ENCODE data around the gene RER1. TPM values are rescaled to one million over a fixed set of nuclear protein-coding genes. Genes with fewer than 3 reads are reported as not detected.

RER1 gene, protein sequence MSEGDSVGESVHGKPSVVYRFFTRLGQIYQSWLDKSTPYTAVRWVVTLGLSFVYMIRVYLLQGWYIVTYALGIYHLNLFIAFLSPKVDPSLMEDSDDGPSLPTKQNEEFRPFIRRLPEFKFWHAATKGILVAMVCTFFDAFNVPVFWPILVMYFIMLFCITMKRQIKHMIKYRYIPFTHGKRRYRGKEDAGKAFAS
- total RNA-seq: 100 to 1,000 TPM; 161 to 176 TPM

DNA sequence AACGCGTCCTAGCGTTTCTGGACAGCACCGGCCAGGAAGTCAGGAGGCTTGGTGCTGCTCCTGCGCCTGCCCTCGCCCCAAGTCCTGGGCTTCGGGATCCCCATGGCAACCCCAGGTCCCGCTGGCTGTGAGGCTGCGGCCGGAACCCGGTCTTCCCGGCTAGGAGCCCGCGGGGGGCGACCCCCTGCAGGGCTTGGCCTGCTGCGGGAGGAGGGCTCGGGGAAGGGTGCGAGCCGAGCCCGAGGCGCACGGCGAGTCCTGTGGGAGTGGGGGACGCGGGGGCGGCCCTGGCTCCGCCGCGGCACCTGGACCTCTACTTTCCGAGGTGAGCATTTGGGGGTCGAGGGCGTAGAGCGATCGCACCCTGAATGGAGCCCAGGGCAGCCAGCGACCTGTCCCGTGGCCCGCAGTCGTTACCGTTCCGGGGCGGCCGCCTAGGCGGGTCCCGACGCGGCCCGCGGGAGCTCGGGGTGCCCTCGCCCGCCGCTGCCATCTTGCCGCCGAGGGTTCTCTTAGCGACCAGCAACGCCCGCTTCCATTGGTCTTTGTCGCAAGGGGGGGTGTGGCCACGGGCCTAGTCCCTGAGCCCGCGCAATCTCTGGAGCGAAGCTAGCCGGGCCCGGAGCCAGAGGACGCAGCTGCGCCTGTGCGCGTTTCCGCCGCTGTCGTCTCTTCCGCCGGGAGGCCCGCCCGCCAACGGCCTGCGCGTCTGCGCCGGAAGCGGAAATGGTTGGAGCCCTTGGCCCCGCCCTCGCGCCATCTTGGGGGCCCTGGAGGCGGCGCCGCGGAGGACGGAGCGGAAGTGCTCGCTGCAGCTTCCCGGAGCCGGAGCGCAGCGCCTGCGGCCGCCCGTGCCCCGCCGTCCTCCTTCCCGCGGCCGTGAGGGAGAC is at the start of gene RER1, which contains the start of gene MORN1:
RER1 (plus strand) TSS at position 801 of the 890 bp plus-strand sequence. CDS start 3,950 bp downstream, outside the sequence.
MORN1 (minus strand) TSS at position 514 of the 890 bp plus-strand sequence; CDS start at position 493, 21 bp downstream.
- Mint-ChIP-seq H3K4me1 (peaks cover 33% of the 10 kb centered on the region), H3K36me3 (peaks cover 13% of the 10 kb centered on the region), H3K4me3 (peak within 1 kb of the TSS; percentile 89), H3K9me3 (no peaks in the 10 kb centered on the region), H3K27me3 (no peaks in the 10 kb centered on the region), H3K27ac (peak within 1 kb of the TSS; percentile 80)
- peak; percentile 100 for DNase-seq

DNA sequence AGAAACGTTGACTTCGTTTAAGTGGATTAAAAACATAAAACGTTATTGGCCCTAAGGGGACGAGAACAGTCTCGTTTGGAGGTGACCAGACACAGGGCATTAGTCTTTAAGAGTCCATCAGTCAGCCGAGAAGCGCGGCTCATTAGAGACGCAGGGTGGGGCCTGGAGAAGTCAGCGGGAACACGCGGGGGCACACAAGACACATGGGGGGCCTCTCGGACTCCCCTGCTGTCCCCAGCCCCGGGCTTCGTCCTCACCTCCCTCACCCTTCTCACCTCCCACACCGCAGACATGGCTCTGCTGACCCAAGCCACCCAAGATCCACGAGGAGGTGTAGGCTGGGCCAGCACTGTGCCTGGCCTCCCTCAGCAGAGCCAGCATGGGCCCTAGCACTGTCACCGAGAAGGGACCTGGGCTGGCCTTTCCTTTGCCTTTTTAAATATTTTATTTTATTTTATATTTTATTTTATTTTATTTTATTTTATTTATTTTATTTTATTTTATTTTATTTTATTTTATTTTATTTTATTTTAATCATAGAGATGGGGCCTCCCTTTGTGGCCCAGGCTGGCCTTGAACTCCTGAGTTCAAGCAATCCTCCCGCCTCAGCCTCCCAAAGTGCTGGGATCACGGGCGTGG is 49.1 kb upstream of the RER1 start:
- Mint-ChIP-seq H3K4me3 (no peak overlapping the region), H3K27ac (no peak overlapping the region), H3K4me1 (no peaks in the 10 kb centered on the region), H3K27me3 (no peaks in the 10 kb centered on the region), H3K36me3 (no peaks in the 10 kb centered on the region), H3K9me3 (no peaks in the 10 kb centered on the region)
- DNase-seq: no peak

DNA sequence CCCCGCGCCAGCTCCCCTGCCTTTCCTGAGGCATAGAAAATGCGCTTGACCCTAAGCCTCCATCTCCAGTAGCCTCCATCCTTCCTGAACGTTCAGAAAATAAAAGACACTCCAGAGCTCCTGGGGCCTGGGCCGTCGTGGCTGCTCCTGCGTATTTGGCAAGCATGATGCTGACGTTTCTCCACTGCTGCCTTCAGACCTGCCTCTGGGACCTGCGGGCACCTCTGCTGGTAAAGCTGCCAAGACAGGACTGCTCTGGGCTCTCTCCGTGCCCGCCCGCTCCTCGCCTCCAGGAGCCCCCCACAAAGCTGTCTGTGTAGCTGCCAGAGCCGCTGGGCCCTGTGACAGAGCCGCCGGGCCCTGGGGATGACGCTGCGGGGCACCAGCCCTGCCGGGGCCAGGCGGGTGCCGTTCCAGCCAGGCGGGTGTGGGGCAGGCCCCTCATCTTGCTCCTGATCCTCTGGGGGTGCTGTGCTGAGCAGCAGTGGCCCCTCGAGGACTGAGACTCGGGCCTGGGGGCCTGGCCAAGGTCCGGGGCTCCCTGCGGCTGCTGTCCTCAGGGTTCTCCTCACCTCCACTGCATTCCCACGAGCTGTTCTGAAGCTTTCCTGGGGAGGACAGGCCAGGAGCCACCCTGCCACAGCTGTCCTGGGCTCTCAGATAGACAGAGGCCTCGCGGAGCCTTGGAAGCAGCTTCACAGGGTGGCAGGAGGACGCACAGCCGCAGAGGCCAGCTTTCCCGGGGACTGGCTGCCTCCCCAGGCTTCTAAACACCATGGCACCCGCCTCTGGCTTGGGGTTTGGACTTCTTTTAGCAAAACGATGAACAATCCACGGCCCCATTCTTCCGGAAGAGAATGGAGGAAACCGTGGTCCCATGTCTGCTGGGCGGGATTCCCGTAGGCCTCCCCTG is 48.4 kb upstream of the RER1 start:
- Mint-ChIP-seq H3K9me3 (no peaks in the 10 kb centered on the region), H3K4me3 (no peak overlapping the region), H3K36me3 (no peaks in the 10 kb centered on the region), H3K4me1 (no peaks in the 10 kb centered on the region), H3K27ac (no peak overlapping the region), H3K27me3 (no peaks in the 10 kb centered on the region)
- DNase-seq: no peak

DNA sequence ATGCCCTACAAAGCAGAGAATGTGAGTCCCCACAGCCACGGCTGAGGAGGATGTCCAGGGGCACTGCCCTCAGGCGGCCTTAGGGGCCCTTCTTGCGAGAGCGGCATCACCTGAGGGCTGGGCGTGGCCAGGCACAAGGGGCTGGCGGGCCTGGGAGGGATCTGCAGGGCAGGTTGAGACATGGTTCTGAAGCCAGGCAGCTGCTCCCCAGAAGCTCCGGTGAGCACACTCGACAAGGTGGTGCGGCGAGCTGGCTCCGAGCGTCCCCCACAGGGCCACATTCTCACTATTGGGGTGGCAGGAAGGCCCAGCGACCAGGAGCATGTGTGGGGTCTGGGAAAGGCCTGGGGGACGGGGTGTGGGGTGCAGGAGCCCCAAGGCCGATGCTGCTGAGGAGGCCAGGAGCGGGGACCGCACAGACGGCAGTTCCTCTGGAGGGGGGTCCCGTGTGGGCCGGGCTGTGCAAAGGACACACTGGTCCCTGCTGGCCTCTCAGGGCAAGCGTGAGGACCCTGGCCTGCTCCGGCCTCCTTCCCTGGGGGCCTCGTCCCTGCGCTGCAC is 47.4 kb upstream of the RER1 start:
- Mint-ChIP-seq H3K4me1 (no peaks in the 10 kb centered on the region), H3K36me3 (no peaks in the 10 kb centered on the region), H3K9me3 (no peaks in the 10 kb centered on the region), H3K27ac (no peak overlapping the region), H3K27me3 (no peaks in the 10 kb centered on the region), H3K4me3 (no peak overlapping the region)
- DNase-seq: no peak

DNA sequence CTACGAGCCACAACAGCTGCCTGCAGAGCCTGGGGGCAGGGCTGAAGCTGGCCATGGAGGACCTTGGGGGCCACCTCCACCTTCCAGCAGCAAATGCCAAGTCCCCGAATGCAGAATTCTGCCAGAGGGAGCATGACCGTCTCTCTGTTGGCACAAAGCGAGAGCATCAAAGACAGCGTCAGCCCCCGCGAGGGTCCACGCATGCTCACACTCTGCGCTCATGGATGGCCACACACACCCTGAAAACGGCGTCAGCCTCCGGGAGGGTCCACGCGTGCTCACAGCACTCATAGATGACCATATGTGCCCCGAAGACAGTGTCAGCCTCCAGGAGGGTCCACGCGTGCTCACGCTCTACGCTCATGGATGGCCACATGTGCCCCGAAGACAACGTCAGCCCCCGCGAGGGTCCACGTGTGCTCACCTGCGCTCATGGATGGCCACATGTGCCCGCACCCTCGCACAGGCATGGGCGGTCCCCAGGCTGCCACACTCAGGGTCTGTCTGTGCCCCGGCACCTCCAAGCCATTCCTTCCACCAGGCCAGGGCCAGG is 46.8 kb upstream of the RER1 start:
- DNase-seq: no peak
- H3K4me3 Mint-ChIP-seq: no peak overlapping the region
- no peaks in the 10 kb centered on the region for H3K27me3 Mint-ChIP-seq
- no peak overlapping the region for H3K27ac Mint-ChIP-seq
- no peaks in the 10 kb centered on the region for H3K4me1 Mint-ChIP-seq
- no peaks in the 10 kb centered on the region for H3K9me3 Mint-ChIP-seq
- H3K36me3 Mint-ChIP-seq: no peaks in the 10 kb centered on the region

DNA sequence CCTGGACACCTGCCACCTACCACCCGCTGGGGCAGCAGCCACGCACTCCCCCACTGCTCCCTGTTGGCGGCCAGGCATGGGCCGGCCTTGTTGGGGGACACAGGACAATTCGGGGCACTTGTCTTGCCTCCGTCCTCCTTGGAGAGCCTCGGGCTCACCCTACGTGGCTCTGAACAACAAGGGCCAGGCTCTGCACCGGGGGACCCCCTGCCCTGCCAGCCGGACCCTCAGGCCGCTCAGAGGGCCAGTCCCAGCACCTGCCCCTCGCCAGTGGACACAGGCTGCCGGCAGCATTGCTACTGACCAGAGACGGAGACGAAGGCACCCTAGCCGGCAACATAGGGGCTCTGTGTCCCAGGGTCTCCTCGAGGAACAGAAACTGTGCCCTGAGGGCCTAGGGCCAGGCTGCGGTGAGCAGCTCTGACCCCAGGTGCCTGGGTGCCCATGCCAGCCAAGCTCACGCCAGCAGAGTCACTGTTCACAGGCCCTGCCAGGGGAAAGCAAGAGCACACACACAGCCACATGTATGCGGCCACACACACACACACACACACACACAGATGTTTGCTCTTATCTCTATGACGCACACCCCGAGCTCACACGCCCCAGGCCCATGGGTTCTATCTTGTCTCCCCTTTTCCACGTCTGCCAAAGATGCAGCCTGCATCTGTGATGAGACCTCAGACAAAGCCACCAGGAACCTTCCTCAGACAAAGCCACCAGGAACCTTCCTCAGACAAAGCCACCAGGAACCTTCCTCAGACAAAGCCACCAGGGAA is 46.2 kb upstream of the RER1 start:
- H3K27ac Mint-ChIP-seq: no peak overlapping the region
- no peak for DNase-seq
- H3K4me1 Mint-ChIP-seq: no peaks in the 10 kb centered on the region
- no peaks in the 10 kb centered on the region for H3K9me3 Mint-ChIP-seq
- no peaks in the 10 kb centered on the region for H3K27me3 Mint-ChIP-seq
- H3K4me3 Mint-ChIP-seq: no peak overlapping the region
- H3K36me3 Mint-ChIP-seq: no peaks in the 10 kb centered on the region

DNA sequence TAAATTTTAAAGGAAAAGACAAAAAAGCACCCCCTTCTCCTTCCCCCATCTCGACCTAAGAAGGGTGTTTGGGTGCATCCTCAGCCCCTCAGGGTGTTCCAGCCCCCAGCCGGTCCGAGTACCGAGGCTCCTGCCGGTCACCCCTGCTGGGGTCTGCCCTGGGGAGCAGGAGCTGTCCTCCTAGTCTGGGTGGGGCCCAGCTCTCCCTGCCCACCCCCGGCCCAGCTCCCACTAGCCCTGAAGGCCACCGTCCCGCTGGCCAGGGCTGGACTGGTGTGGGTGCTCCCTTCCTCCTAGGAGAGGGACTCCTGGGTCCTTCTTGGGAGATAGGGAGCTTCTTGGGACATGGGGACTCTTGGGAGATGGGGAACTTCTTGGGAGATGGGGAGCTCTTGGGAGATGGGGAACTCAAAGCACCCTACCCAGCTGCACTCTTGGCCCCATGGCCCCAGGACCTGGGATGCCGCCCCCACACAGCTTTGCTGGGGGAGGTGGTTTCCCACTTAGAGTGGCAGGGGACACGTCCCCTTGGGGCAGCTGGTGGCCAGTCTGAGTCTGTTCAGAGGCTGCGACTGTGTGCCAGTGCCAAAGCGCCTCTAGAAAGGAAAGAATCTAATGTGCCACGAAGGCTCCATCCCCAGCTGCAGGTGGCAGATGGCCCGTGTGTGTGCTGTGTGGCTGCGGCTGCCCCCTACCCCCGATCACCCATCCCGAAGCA is 44.8 kb upstream of the RER1 start:
- Mint-ChIP-seq H3K27me3 (no peaks in the 10 kb centered on the region), H3K4me1 (no peaks in the 10 kb centered on the region), H3K9me3 (no peaks in the 10 kb centered on the region), H3K27ac (no peak overlapping the region), H3K36me3 (no peaks in the 10 kb centered on the region), H3K4me3 (no peak overlapping the region)
- no peak for DNase-seq

DNA sequence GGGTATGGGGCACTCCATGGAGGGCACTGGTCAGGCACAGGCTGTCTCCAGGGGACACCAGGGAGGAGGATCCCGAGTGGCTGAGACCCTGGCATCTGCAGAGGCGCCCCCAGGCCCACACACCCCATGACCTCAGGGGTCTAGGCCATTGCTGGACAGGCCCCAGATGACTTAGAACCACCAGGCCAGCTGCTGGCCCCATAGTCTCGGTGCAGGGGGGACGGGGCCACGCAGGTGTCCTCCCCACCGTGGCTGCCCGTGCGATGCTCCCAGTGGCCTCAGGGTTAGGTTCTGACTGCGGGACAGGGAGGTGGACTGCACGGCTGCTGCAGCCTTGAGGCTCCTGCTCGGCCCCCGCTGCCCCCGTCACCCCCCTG is 44.2 kb upstream of the RER1 start:
- no peaks in the 10 kb centered on the region for H3K27me3 Mint-ChIP-seq
- H3K27ac Mint-ChIP-seq: no peak overlapping the region
- no peaks in the 10 kb centered on the region for H3K36me3 Mint-ChIP-seq
- H3K4me1 Mint-ChIP-seq: no peaks in the 10 kb centered on the region
- no peaks in the 10 kb centered on the region for H3K9me3 Mint-ChIP-seq
- H3K4me3 Mint-ChIP-seq: no peak overlapping the region
- no peak for DNase-seq

DNA sequence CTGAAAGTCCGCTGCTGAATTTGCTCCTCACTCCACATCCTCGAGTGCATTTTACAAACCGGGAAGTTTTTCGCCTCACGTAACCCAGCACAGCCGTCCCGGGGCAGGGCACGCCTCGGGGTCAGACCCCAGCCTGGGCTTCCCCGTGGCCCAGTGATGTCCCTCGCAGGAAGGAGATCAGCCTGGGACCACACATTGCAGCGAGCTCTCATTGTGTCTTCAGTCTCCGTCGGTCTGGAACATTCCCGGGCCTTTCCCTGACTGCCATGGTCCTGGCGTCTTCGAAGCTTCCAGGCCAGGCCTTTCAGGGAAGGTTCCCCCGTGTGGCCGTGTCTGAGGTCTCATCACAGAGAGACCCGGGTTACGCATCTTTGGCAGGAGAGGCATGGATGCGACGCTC is 43.7 kb upstream of the RER1 start:
- DNase-seq: no peak

DNA sequence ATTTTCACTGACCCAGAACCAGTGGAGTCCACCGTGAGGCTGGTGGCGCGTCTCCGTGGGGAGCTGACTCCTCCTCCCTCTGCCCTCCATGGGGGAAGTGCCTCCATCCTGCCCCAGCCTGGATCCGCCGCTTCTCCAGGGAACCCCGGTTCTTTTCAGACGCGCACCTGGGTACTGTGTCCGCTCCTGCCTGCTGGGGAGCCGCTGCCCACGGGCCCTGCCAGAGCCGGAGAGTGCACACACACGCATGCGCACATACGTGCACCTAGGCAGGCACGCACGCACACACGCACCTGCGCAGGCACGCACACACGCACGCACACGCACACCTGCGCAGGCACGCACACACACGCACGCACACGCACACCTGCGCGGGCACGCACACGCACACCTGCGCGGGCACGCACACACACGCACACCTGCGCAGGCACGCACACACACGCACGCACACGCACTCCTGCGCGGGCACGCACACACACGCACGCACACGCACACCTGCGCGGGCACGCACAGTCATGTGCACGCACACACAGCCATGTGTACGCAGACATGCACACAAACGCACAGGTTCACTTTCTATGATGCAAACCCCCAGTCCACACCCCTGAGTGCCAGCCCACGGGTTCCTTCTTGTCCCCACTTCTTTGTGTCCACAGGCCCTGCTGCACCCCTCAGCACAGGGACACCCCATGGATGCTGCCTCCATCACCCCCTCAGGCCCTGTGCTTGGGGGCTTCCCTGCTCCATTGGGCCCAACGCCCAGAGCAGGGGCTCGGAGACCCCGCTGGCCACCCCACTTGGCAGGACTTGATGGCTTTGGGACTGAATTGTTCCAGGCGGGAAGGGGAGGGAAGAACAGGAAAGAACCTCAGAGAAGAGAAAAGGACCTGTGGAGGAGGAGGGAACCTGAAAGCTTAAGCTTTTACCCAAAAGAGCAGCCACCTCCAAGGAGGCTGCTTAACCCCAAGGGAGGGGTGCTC is 43.0 kb upstream of the RER1 start:
- H3K4me1 Mint-ChIP-seq: no peaks in the 10 kb centered on the region
- no peak overlapping the region for H3K27ac Mint-ChIP-seq
- H3K27me3 Mint-ChIP-seq: no peaks in the 10 kb centered on the region
- H3K9me3 Mint-ChIP-seq: no peaks in the 10 kb centered on the region
- no peak for DNase-seq
- H3K4me3 Mint-ChIP-seq: no peak overlapping the region
- H3K36me3 Mint-ChIP-seq: no peaks in the 10 kb centered on the region

More for the DNA sequence above, 43.7 kb upstream of the RER1 start:
- H3K9me3 Mint-ChIP-seq: no peaks in the 10 kb centered on the region
- H3K27me3 Mint-ChIP-seq: no peaks in the 10 kb centered on the region
- no peaks in the 10 kb centered on the region for H3K36me3 Mint-ChIP-seq
- no peak overlapping the region for H3K4me3 Mint-ChIP-seq
- no peak overlapping the region for H3K27ac Mint-ChIP-seq
- no peaks in the 10 kb centered on the region for H3K4me1 Mint-ChIP-seq

DNA sequence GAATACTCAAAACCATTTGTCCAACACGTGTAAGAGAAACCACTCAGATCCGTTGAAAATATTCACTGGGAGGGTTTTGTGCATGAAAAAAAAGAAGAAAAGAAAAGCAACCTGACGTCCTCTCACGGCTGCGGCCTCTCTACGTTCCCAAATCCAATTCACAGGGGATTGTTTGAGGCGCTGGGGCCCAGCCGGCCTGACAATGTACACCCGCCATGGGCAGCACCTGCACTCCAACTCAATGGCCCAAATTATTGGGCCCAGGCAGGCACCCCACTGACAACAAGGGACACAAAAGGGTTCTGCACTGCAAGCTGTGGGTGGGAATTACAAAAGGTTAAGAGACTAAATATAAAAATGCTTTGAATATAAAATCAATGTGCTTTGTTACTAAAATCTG is 41.8 kb upstream of the RER1 start:
- no peak for DNase-seq
- Mint-ChIP-seq H3K4me1 (no peaks in the 10 kb centered on the region), H3K4me3 (no peak overlapping the region), H3K36me3 (no peaks in the 10 kb centered on the region), H3K27me3 (no peaks in the 10 kb centered on the region), H3K27ac (no peak overlapping the region), H3K9me3 (no peaks in the 10 kb centered on the region)

DNA sequence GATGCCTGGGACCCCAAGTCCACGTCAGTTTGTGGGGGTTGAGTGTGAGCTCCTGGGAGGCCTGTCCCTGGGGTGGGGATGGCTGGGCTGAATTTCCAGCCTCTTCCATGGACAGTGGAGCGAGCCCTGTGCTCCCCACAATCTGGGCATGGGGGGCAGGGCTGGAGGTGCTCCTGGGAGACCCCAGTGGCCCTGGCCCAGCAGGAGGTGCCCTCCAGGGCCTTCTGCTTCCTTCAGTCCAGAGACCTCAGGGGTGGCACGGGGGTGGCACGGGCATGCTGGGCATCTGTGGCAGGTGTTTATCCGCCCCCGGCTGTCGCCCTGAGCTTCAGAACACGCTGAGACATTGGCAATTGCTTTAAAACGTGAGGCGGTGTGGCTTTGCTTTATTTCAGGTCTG is 41.1 kb upstream of the RER1 start:
- H3K27me3 Mint-ChIP-seq: no peaks in the 10 kb centered on the region
- DNase-seq: no peak
- no peaks in the 10 kb centered on the region for H3K36me3 Mint-ChIP-seq
- no peak overlapping the region for H3K27ac Mint-ChIP-seq
- no peaks in the 10 kb centered on the region for H3K9me3 Mint-ChIP-seq
- no peak overlapping the region for H3K4me3 Mint-ChIP-seq
- H3K4me1 Mint-ChIP-seq: no peaks in the 10 kb centered on the region

Measured in activated naive CD8-positive, alpha-beta T cell treated with anti-CD3 and anti-CD28 coated beads for 36 hours (primary cell).